Ascending aorta (tissue), 2 donors: Measurements from ENCODE around the gene PRKCG. TPM values are rescaled to one million over a fixed set of nuclear protein-coding genes. Genes with fewer than 3 reads are reported as not detected.

Experiments used
- DNase-seq, 2 donors: peaks; one replicate each; pipeline ENCODE4 v3.0.0-alpha.2; 2019; ENCODE audit warnings: low spot score in 2 of 2
- H3K27ac ChIP-seq, 2 donors: fragments of 200-600 bp; sonication (generic); one replicate each; pipeline ENCODE4 v1.5.1; 2016 to 2017; ENCODE audit warnings: mild to moderate bottlenecking in 1 of 2
- H3K27me3 ChIP-seq: fragments of 200-600 bp; sonication (generic); one replicate; pipeline ENCODE4 v1.5.1; 2017
- H3K36me3 ChIP-seq, 2 donors: fragments of 200-600 bp; sonication (generic); one replicate each; pipeline ENCODE4 v1.5.1; 2016
- H3K4me1 ChIP-seq, 2 donors: fragments of 200-600 bp; sonication (generic); one replicate each; pipeline ENCODE4 v1.5.1; 2016 to 2017; ENCODE audit warnings: mild to moderate bottlenecking in 1 of 2
- H3K4me3 ChIP-seq, 2 donors: fragments of 200-600 bp; sonication (generic); one replicate each; pipeline ENCODE4 v1.5.1; 2016 to 2017; ENCODE audit warnings: mild to moderate bottlenecking in 1 of 2
- H3K9me3 ChIP-seq, 2 donors: fragments of 200-600 bp; sonication (generic); one replicate each; pipeline ENCODE4 v1.5.1; 2016
- CTCF ChIP-seq, 3 experiments: fragments of 200-600 bp in 2 of 3; fragments of 450-650 bp in 1 of 3; sonication (generic) in 2 of 3; IDR thresholded peaks; one replicate each; pipeline ENCODE4 v1.5.1; 2016 to 2019; ENCODE audit warnings: antibody characterized with exemption in 3 of 3, mild to moderate bottlenecking in 1 of 3, moderate library complexity in 1 of 3
- intact Hi-C: fragments of 100-400 bp; cut with DNase I; formaldehyde crosslinking; loops from one replicate; pipeline ENCODE4 v1.15.1; 2023
- total RNA-seq: library from RNA; depleted of rRNA; stranded (reverse); fragments of >200 nt; gene quantifications from one replicate; pipeline ENCODE4 v1.1.0, GENCODE V29; 2016

The PRKCG gene
- total RNA-seq, 1 donor from 2014 or later, result not detected

GRCh38 chr19:53916004-53916403 lies 34.0 kb downstream of the PRKCG start:
- intact Hi-C loops, result no loop called here
- no peak overlapping the region for H3K4me3 ChIP-seq
- TF ChIP-seq CTCF (IDR thresholded peaks at IDR 0.05), result no peak
- H3K4me1 ChIP-seq, result no peaks in the 10 kb centered on the region
- no peaks in the 10 kb centered on the region for H3K9me3 ChIP-seq
- H3K36me3 ChIP-seq, result no peaks in the 10 kb centered on the region
- H3K27ac ChIP-seq, result no peak overlapping the region
- no peak for DNase-seq
- no peaks in the 10 kb centered on the region for H3K27me3 ChIP-seq

- H3K27me3 ChIP-seq, result no peaks in the 10 kb centered on the region
- H3K27ac ChIP-seq, result no peak overlapping the region
- no peak for TF ChIP-seq CTCF (IDR thresholded peaks at IDR 0.05)
- H3K36me3 ChIP-seq, result no peaks in the 10 kb centered on the region
- no peaks in the 10 kb centered on the region for H3K4me1 ChIP-seq
- no peak overlapping the region for H3K4me3 ChIP-seq
- H3K9me3 ChIP-seq, result no peaks in the 10 kb centered on the region
- DNase-seq, result no peak
- intact Hi-C loops, result no loop called here
Measured at GRCh38 chr19:53917356-53917755, 35.4 kb downstream of the PRKCG start.

GRCh38 chr19:53927739-53928138 lies 45.7 kb downstream of the PRKCG start:
- no peaks in the 10 kb centered on the region for H3K9me3 ChIP-seq
- H3K27me3 ChIP-seq, result no peaks in the 10 kb centered on the region
- intact Hi-C loops, result no loop called here
- no peaks in the 10 kb centered on the region for H3K36me3 ChIP-seq
- H3K4me3 ChIP-seq, result no peak overlapping the region
- no peak overlapping the region for H3K27ac ChIP-seq
- no peak for TF ChIP-seq CTCF (IDR thresholded peaks at IDR 0.05)
- no peaks in the 10 kb centered on the region for H3K4me1 ChIP-seq
- no peak for DNase-seq

GRCh38 chr19:53936029-53936428 lies 54.0 kb downstream of the PRKCG start:
- no peaks in the 10 kb centered on the region for H3K27me3 ChIP-seq

GRCh38 chr19:53942001-53942786 lies 60.2 kb downstream of the PRKCG start:
- Histone ChIP-seq H3K4me1 (no peaks in the 10 kb centered on the region), H3K4me3 (no peak overlapping the region), H3K36me3 (no peaks in the 10 kb centered on the region), H3K27ac (no peak overlapping the region), H3K9me3 (no peaks in the 10 kb centered on the region), H3K27me3 (peaks cover 6% of the 10 kb centered on the region)
- intact Hi-C loops, result no loop called here
- TF ChIP-seq CTCF (IDR thresholded peaks at IDR 0.05), result no peak
- no peak for DNase-seq

More at GRCh38 chr19:53936029-53936428, 54.0 kb downstream of the PRKCG start:
- Histone ChIP-seq H3K9me3 (no peaks in the 10 kb centered on the region), H3K4me1 (no peaks in the 10 kb centered on the region), H3K36me3 (no peaks in the 10 kb centered on the region), H3K27ac (no peak overlapping the region), H3K4me3 (no peak overlapping the region)
- no peak for DNase-seq
- intact Hi-C loops, result no loop called here
- TF ChIP-seq CTCF (IDR thresholded peaks at IDR 0.05), result no peak
